GM18520 (cell line): ENCODE data around the gene CEMIP.
"Not testable (repeated sequence)": the region's sequence is repeated elsewhere in the genome, so short reads cannot be mapped to it uniquely, and the experiment has no call there.

Experiments used
- ATAC-seq: cut with Tn5 transposase; IDR thresholded peaks from one replicate; pipeline ENCODE4 v1.9.1; 2021; ENCODE audit not compliant: unreplicated experiment

CEMIP gene

DNA sequence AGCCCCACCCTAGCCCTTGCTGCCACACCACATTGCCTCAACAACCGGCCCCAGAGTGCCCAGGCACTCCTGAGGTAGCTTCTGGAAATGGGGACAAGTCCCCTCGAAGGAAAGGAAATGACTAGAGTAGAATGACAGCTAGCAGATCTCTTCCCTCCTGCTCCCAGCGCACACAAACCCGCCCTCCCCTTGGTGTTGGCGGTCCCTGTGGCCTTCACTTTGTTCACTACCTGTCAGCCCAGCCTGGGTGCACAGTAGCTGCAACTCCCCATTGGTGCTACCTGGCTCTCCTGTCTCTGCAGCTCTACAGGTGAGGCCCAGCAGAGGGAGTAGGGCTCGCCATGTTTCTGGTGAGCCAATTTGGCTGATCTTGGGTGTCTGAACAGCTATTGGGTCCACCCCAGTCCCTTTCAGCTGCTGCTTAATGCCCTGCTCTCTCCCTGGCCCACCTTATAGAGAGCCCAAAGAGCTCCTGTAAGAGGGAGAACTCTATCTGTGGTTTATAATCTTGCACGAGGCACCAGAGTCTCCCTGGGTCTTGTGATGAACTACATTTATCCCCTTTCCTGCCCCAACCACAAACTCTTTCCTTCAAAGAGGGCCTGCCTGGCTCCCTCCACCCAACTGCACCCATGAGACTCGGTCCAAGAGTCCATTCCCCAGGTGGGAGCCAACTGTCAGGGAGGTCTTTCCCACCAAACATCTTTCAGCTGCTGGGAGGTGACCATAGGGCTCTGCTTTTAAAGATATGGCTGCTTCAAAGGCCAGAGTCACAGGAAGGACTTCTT lies 171.3 kb downstream of the CEMIP start:
- no peak for ATAC-seq

DNA sequence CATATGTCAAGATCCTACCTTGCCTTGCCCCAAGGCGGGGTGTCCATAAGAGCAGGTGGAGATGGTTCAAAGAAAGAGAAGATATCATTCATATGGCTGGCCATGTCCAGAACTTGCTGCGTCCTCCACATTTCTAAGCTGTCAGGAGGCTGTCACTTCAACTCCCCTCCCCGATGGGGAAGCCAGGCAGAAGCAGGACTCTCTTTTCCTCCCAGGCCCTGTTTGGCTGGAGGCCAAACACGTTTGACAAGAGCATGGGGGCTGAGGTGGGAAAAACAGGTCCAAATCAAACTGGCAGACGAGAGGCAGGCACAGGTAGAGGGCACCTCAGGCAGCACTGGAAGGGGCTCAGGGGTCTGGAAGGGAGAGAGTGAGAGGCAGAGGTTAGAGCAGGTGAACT lies 172.8 kb downstream of the CEMIP start:
- no peak for ATAC-seq

DNA sequence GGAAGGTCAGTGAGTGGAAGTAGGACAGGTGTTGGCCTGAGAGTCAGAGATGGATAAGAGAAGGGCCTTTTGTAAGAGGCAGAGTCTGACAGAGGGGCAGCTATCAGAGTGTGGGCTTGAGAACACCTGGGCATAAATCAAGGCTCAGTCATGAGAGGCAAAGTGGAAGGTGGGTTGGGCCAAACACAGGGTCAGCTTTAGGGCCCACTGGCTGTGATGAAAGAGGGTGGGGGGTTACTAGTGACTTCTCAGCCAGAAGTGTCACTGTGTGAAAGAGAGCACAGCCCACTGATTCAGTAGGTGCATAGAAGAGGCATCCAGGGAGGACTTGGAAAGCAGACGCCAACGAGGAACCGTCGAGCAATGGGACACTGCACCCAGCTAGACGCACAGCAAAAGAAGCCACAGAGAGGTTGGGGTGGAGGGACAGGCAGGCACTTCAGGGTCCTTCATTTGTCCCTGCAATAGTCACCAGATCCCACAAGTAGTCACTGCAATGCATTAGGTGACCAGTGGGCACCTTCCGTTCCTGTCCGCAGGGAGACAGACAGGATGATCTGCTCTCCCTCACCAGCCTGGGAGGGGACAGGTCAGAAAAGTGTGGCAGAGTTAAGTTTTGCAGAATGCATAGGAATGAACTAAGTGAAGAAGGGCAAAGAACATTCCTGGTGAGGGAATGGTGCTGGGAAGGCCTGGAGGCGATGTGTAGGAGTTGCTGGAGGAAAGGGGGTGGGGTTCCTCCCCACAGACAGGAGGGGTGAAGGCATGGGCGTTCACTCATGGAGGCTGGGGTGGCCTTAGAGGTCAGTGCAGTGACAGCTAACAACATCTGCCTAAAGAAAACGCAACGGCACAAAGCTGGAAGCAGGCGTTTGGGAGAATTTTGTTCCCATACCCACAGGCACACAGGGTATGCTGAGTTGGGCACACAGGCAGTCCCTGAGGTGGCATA lies 174.1 kb downstream of the CEMIP start:
- no peak for ATAC-seq

DNA sequence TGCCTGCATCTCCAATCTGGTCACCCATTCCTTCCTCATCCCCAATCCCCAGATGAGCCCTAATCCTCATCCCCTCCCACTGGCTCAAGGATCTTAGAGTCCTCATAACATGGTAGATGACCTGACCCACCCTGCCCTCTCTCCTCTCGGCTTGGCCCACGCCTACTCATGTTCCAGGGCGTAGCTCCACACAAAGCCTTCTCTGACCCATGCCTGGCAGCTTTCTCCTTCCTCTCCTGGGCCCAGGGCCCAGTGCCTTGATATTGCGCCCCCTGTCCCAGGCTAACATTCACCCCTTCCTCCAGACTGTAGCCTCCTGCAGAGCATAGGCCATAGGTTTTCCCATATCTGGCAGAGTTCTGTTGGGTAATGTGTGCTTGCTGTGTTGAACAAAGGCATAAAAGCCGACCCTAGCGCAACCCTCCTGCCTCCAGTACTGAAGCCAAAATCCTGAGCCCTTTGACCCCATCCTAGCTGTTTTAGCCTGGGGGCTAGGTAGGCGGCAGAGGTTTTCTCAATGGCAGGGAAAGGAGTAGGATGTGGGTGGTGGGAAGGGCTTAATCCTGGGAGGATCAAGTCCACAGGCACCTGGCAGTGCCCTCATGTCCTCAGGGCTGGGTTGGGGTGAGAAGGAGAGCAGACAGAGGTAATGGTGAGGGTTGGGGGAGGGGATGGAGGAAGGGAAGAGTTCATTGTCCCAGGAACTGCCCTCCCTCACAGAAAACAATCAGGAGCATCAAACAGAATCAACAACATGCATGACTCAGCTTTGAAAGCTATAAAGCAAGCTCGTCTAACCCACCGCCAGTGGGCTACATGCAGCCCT lies 175.0 kb downstream of the CEMIP start:
- no peak for ATAC-seq

DNA sequence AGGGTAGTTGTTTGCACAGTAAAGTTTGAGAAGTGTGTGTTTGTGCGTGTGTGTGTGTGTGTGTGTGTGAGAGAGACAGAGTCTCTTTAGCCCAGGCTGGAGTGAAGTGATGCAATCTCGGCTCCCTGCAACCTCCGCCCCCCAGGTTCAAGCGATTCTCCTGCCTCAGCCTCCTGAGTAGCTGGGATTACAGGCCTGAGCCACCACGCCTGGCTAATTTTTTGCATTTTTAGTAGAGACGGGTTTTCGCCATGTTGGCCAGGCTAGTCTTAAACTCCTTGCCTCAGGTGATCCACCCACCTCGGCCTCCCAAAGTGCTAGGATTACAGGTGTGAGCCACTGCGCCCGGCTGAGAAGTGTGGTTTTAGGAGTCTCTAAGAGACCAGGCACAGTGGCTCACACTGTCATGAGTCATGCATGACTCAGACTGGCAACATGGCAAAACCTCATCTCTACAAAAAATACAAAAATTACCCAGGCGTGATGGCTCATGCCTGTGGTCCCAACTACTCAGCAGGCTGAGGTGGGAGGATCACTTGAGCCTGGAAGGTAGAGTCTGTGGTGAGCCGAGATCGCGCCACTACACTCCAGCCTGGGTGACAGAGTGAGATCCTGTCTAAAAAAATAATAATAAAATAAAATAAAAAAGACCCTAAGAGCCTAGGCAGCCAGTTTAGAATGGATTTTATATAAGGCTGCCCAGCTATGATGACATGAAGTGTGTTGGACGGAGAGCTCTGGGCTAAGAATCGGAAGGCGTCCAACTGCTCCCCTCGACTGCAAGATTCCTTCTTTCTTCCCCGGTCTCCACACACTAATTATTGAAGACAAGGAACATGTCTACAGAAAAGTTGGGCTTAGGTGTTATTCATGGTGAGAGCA lies 176.6 kb downstream of the CEMIP start:
- peak; percentile 58 for ATAC-seq

DNA sequence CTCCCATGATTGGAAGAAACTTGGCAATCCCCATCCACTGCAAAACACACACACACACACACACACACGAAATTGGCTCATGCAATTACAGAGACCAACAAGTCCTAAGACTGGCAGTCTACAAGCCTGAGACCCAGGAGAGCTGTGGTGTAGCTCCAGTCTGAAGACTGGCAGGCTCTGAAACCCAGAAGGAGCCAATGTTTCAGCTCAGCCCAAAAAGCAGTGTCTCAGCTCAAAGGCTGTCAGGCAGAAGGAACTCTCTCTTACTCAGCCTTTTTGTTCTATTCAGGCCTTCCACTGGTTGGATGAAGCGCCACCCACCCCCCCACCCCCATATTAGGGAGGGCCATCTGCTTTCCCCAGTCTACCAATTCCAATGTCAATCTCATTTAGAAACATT lies 178.4 kb downstream of the CEMIP start:
- ATAC-seq: no peak

DNA sequence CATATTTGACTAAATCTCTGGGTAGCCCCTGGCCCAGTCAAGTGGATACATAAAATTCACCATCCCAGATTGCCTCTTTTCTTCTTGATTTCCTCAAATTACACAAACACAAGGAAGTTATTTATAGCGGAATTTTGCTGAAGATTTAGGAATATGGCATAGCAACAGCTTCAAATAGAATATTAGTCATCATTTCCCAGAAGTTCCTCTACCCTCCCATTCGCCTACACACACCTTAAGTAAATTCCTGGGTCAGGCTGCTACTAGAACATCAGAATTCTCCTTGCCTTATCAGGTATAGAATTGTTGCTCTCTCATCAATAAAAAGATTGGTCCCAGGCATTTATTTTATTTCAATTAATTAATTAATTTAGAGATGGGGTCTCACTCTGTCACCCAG lies 178.8 kb downstream of the CEMIP start:
- ATAC-seq: no peak

DNA sequence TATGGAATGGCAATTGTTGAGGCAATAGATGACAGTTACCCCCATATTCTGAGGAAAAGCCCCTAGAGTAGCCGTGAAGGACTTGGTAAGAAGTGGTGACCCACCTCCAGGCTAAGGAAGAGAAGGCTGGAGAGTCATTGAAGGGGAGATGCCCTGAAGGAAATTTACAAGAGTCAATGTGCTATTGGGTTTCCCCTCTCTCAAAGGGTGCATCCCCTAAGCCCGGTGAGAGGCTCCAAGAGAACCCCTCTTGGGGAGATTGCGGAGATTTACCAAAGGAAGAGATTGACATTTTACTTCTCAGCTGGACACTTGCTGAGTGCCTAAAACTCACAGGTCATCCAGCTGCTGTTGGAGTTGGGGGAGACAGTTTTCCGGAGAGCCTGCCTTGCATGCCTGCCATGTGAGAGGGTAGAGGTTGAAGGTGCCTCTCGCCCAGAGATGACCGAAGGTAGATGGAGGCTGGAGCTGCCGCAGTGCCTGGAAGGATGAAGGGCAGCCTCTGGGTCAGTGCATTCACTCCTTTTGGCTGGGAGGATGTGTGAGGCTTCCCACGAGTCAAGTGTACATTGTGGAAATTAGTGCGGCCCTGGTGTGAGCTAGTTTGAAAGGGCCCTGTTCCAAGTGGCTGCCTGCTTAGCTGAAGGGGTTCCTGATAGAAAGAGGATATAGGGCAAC lies 179.8 kb downstream of the CEMIP start:
- ATAC-seq: no peak

DNA sequence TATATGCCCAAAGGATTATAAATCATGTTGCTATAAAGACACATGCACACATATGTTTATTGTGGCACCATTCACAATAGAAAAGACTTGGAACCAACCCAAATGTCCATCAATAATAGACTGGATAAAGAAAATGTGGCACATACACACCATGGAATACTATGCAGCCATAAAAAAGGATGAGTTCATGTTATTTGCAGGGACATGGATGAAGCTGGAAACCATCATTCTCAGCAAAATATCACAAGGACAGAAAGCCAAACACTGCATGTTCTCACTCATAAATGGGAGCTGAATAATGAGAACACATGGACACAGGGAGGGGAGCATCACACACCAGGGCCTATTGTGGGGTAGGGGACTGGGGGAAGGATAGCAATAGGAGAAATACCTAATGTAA lies 186.3 kb downstream of the CEMIP start:
- not testable (repeated sequence) for ATAC-seq

DNA sequence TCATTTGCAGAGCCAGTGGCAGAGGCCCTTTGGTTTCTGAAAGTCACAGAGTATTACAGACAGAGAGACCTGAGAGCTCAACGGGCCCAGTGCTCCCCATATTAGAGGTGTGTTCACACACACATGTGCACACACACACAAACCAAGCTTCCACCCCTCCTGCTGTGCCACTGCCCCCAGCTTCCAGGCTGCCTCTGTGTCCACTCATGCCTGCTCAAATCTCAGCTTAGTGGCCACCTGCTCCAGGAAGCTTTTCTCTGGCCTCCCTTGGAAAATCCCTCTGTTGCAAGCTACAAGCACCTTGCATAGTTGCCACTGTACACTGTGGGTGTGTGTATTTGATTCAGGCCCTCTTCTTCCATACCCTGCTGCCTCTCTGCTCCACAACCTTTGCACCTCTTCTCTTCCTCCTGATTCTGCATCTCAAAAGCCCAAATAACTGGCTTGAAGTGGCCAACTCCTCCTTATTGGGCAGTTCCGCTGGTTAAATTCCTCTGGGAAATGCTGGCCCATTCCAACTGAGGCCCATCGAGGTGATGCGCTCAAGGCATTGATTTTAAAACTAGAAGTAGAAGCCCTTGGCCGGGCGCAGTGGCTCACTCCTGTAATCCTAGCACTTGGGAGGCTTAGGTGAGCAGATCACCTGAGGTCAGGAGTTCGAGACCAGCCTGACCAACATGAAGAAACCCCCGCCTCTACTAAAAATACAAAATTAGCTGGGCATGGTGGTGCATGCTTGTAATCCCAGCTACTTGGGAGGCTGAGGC lies 187.4 kb downstream of the CEMIP start:
- ATAC-seq: no peak

DNA sequence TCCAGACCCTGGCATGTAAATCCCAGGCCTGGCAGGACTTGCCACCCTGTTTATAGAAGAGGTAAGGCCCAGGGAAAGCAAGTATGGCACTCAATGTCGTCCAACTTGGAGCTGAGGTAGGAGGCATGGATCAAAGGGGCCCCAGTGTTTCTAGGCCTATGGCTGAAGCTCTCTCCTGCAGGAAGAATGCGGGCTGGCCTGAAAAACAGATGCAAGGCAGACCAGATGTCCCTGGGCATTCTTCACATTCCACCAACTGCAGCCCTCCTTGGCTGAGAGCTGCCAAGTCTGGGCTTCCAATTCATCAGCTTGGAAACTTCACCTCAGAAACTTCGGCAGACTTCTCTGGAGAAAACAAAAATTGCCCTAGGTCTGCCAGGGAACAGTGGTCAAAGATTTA lies 188.3 kb downstream of the CEMIP start:
- ATAC-seq: no peak

DNA sequence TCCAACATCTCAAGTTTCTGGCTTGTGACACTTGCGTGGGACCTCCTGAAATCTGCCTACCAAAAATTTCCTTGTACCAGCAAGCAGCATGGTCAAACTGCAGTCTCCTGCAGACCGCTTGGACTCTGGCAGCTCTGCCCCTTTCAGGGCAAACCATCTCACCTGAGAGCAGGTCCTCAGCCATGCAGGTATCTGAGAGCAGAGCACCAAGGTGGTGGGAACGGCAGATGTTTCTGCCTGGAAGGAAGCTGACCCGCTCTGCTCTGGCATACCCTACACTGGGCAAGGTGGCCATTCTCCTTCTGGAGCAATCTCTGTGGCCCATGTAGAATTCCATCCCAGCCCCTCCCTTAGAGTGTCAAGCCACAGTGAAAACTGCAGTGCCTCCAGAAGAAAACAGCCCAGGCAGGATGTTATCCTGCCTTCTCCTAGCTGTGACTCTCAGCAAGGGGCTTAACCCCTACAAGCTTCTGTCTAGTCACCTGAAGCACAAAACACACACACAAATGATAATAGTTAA lies 188.9 kb downstream of the CEMIP start:
- ATAC-seq: no peak

DNA sequence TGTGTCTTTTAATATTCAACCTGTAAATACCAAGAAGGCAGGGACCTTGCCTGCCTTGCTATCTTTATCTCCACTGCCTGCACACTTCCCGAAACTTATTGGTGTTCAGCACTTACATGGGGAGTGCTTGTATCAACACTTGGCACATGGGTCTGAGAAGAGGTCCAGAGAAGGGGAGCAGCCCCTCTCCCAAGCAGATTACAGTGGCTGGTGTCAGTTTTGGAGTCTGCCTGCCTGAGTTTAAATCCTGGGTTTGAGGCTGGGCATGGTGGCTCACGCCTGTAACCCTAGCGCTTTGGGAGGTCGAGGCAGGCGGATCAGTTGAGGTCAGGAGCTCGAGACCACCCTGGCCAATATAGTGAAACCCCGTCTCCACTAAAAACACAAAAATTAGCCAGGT lies 190.1 kb downstream of the CEMIP start:
- ATAC-seq: no peak

DNA sequence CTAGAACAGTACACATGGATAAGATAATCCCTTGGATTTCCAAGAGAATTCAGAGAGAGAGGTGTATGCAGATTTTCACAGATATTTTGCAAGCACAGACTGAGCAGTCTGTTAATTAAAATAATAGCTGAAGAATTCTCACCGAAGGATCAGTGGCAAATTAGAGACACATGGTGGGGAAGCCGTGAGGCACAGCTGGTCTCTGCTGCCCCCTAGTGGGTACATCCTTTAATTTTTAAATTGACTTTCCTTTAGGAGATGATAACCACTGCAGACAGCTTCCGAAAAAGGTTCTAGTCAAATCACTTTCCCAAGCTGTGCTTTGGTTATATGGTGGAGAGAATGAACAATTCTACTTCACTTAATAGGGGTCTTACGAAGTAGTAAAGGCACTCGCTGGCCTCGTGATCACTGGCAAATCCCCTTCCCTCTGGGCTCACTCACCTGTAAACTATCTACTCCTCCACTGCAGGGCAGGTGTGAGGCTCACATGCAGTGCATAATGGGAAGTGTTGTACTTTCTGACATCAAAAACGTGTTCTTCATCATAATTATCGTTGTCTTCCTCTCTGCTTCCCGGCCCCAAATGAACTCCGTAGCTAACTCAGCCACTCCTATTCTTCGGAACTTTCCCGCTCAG lies 191.0 kb downstream of the CEMIP start:
- ATAC-seq: no peak

DNA sequence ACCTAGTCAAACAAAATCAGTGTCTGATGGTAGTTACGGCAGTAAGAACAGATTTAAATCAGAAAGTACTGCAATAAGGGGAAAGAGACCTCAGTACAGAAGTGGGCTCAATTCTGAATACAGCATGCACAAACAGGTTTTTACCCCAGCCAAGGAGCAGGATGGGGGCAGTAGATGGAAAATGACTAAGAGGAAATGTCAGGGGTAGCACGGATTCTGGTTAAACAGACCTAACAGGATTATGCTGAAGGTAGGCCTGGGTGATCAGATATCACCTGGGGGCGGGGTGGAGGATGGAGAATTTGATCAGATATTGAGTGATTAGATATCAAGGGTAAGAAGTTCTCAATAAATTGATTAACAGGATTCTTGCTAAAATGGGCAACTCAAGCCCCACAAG lies 191.5 kb downstream of the CEMIP start:
- ATAC-seq: no peak

DNA sequence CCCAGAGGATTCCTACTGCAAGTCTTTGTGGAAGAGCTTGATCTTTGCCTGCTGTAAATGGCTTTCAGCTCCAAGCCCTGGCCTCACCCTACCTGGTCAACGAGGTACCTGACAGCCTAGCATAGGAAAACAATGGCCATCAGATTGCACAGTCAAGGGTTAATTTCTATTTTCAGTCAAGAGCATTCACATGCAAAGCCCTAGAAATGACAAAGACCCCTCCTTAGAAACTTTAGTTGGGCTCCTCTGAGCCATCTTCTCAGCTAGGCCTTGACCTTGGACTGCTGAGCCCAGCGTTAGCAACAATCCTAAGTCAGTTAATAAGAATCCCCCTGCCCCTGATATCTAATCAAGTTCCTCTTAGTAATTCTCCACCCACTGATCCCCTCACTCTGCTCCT lies 192.0 kb downstream of the CEMIP start:
- no peak for ATAC-seq

DNA sequence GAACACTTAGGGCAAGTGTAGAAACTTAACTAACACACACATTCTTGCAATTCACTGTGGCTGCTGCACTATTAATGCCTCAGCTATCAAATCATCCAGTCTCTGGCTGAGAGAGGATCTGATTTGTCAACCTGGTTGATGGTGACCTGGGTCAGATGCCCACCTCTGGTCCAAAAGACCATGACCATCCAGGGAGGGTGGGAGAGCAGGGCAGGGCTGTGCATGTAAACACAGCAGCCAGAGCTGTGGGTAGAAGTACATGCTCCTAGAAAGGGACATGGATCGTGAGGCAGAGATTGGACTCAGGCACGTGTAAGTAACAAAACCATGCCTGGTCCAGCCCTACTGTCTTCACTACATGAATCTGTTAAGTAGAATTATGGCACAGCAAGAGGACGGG lies 193.1 kb downstream of the CEMIP start:
- no peak for ATAC-seq

DNA sequence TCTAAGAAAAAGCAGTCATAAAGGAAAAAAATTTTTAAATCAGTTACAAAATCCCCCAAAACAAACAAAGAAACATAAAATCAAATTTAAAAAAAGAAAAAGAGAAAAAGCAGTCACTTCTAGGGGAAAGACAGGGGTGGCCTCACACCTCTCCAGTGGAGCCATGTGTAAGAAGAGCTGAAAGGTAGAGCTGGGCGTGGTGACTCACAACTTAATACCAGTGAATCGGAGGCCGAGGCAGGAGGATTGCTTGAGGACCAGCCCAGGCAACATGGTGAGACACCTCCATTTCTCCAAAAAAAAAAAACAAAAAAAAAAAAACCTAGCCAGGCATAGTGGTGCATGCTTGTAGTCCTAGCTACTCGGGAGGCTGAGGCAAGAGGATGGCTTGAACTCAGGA lies 195.7 kb downstream of the CEMIP start:
- no peak for ATAC-seq
